Prostate gland (tissue), 2 donors: ENCODE data around the gene MCOLN1.

Source experiments
- CTCF ChIP-seq, 4 experiments: fragments of 200-600 bp in 2 of 4; fragments of 450-650 bp in 2 of 4; sonication (generic) in 2 of 4; IDR thresholded peaks; 1 replicate in 3 of 4; 2 replicates in 1 of 4; pipeline ENCODE4 v1.5.1; 2016 to 2019; ENCODE audit warnings: antibody characterized with exemption in 4 of 4, mild to moderate bottlenecking in 2 of 4, moderate library complexity in 2 of 4
- POLR2A ChIP-seq: fragments of 450-650 bp; IDR thresholded peaks from one replicate; pipeline ENCODE4 v1.6.1; 2016; ENCODE audit warnings: antibody characterized with exemption, mild to moderate bottlenecking

GRCh38 chr19:7533925-7534480, 11.6 kb downstream of the MCOLN1 start:
- TF ChIP-seq CTCF (IDR thresholded peaks at IDR 0.05) (no peak), POLR2A (peak; percentile 59)
